GM12878 (cell line): Measurements from ENCODE around the gene HOXC9. TPM values are rescaled to one million over a fixed set of nuclear protein-coding genes. Genes with fewer than 3 reads are reported as not detected.

Experiments used
- ATAC-seq: fragments of 200-7000 bp; cut with Tn5 transposase; 3 replicates; pipeline ENCODE4 v1.9.1; 2020; ENCODE audit warnings: mild to moderate bottlenecking, moderate library complexity
- BruUV-seq: library from RNA; stranded (reverse); fragments of 400-500 nt; replicated peaks from 2 replicates; lab custom pipeline; 2021; lab: Mats Ljungman, UMichigan
- CTCF ChIA-PET: fragments of 300-600 bp; sonication (Branson Sonifier 250); formaldehyde crosslinking; extraction: SDS; loops from one replicate; lab custom pipeline; 2021; ENCODE audit warnings: inconsistent platforms; lab: Yijun Ruan, JAX
- POLR2A ChIA-PET: fragments of 350-600 bp; formaldehyde crosslinking; extraction: SDS; loops from one replicate; lab custom pipeline; 2021; ENCODE audit warnings: inconsistent platforms; lab: Charles Lee
- RAD21 ChIA-PET: fragments of 300-600 bp; sonication (Branson Sonifier 250); formaldehyde crosslinking; loops from one replicate; lab custom pipeline; 2023; ENCODE audit warnings: antibody characterized with exemption; ENCODE audit not compliant: unreplicated experiment; lab: Charles Lee
- SMC1A ChIA-PET: fragments of 300-600 bp; sonication (Branson Sonifier 250); formaldehyde crosslinking; loops from one replicate; lab custom pipeline; 2023; ENCODE audit not compliant: unreplicated experiment, uncharacterized antibody; lab: Charles Lee
- DNase-seq: peaks from one replicate; pipeline ENCODE4 v3.0.0-alpha.2; 2011; ENCODE audit warnings: low read depth, low spot score
- FAIRE-seq: peaks from 3 replicates; lab custom pipeline; 2011; peaks lifted over from hg19 to GRCh38; lab: Jason Lieb, UNC
- H2AFZ ChIP-seq: 2 replicates; pipeline ENCODE4 v1.6.0; 2011; ENCODE audit warnings: low read depth, low read length, control low read depth; ENCODE audit not compliant: control insufficient read depth
- H3K27ac ChIP-seq: 2 replicates; pipeline ENCODE4 v1.5.1; 2011; ENCODE audit warnings: control low read depth; ENCODE audit not compliant: control insufficient read depth, insufficient read depth
- H3K27me3 ChIP-seq, 2 experiments: replicated peaks in 1 of 2; 2 replicates each; pipeline versions ENCODE4 v1.6.0 to v1.6.1; 2011; ENCODE audit warnings: low read length in 1 of 2; ENCODE audit not compliant: control insufficient read depth in 2 of 2, insufficient read depth in 2 of 2
- H3K36me3 ChIP-seq, 2 experiments: 2 replicates each; pipeline ENCODE4 v1.5.1; 2011; ENCODE audit warnings: low read length in 1 of 2; ENCODE audit not compliant: control insufficient read depth in 2 of 2, insufficient read depth in 2 of 2
- H3K4me1 ChIP-seq: 2 replicates; pipeline ENCODE4 v1.6.1; 2011; ENCODE audit warnings: mild to moderate bottlenecking, low read length, moderate library complexity, mixed read lengths; ENCODE audit not compliant: control insufficient read depth, insufficient read depth
- H3K4me2 ChIP-seq: 2 replicates; pipeline ENCODE4 v1.6.0; 2011; ENCODE audit warnings: control low read depth; ENCODE audit not compliant: control insufficient read depth, insufficient read depth
- H3K4me3 ChIP-seq: fragments of 200-600 bp; sonication (generic); 2 replicates; pipeline ENCODE4 v1.5.1; 2016
- H3K79me2 ChIP-seq: 2 replicates; pipeline ENCODE4 v1.6.0; 2011; ENCODE audit warnings: low read length; ENCODE audit not compliant: control insufficient read depth, insufficient read depth
- H3K9ac ChIP-seq: 2 replicates; pipeline ENCODE4 v1.8.0; 2011; ENCODE audit warnings: low read length, control low read depth, mixed read lengths; ENCODE audit not compliant: control insufficient read depth, insufficient read depth
- H3K9me3 ChIP-seq: replicated peaks from 3 replicates; pipeline ENCODE4 v1.5.1; 2011; ENCODE audit warnings: mild to moderate bottlenecking, low read length; ENCODE audit not compliant: control insufficient read depth, insufficient read depth
- H4K20me1 ChIP-seq: 2 replicates; pipeline ENCODE4 v1.6.0; 2011; ENCODE audit not compliant: control insufficient read depth, insufficient read depth
- CTCF ChIP-seq, 3 experiments: IDR thresholded peaks in 2 of 3; conservative IDR thresholded peaks in 1 of 3; 2 replicates each; pipeline ENCODE4 v1.5.1; 2011; ENCODE audit warnings: low read depth in 3 of 3, low read length in 3 of 3, mild to moderate bottlenecking in 3 of 3, control low read depth in 2 of 3, moderate library complexity in 2 of 3, inconsistent platforms in 1 of 3, mixed read lengths in 1 of 3; ENCODE audit not compliant: control insufficient read depth in 2 of 3, insufficient read depth in 1 of 3; ENCODE audit errors: extremely low read depth in 1 of 3
- DPF2 ChIP-seq: fragments of 450-650 bp; IDR thresholded peaks from 2 replicates; pipeline ENCODE4 v1.6.1; 2017; ENCODE audit warnings: mild to moderate bottlenecking
- FOXK2 ChIP-seq: fragments of 450-650 bp; IDR thresholded peaks from 2 replicates; pipeline ENCODE4 v1.6.1; 2017; ENCODE audit warnings: mild to moderate bottlenecking, moderate library complexity
- LARP7 ChIP-seq: fragments of 450-650 bp; IDR thresholded peaks from 2 replicates; pipeline ENCODE4 v1.6.1; 2017; ENCODE audit warnings: mild to moderate bottlenecking
- POLR2AphosphoS2 ChIP-seq: IDR thresholded peaks from 2 replicates; pipeline ENCODE4 v1.6.1; 2011; ENCODE audit warnings: low read depth, mild to moderate bottlenecking, low read length, improper control_type of control experiment, moderate library complexity
- RELA ChIP-seq: fragments of 450-650 bp; IDR thresholded peaks from 2 replicates; pipeline ENCODE4 v1.8.0; 2014; ENCODE audit warnings: borderline replicate concordance; ENCODE audit not compliant: partially characterized antibody
- SP1 ChIP-seq: IDR thresholded peaks from one replicate; pipeline ENCODE4 v1.6.1; 2011; ENCODE audit warnings: low read depth, low read length
- ZNF207 ChIP-seq: fragments of 450-650 bp; IDR thresholded peaks from 2 replicates; pipeline ENCODE4 v1.6.1; 2014; ENCODE audit warnings: antibody characterized with exemption, mild to moderate bottlenecking, borderline replicate concordance
- WGBS: methylation state at CpG from one replicate; pipeline ENCODE4 v1.1.6; 2016; ENCODE audit warnings: low lambda C conversion rate; ENCODE audit not compliant: insufficient replicate concordance, insufficient coverage; ENCODE audit errors: missing lambda C conversion rate; 5-methylcytosine and 5-hydroxymethylcytosine counted together
- in situ Hi-C: fragments of 300-500 bp; cut with MboI; formaldehyde crosslinking; loops from 9 replicates; pipeline ENCODE4 v1.14.3; 2018; ENCODE audit warnings: mixed read lengths
- intact Hi-C: fragments of 100-400 bp; cut with micrococcal nuclease; formaldehyde crosslinking; loops from one replicate; pipeline ENCODE4 v1.14.2; 2022; ENCODE audit not compliant: unreplicated experiment
- polyA plus RNA-seq, 11 experiments: library from polyadenylated mRNA; depleted of rRNA in 4 of 11; unstranded in 6 of 11; stranded (reverse) in 5 of 11; fragments of >200 nt; fragmentation: Nextera tagmentation in 4 of 11; fragmentation: Illumina TruSeq in 1 of 11; extraction: Ambion mirVana in 4 of 11; extraction: Trizol in 1 of 11; gene quantifications; 1 replicate in 1 of 11; 2 replicates in 10 of 11; pipeline versions ENCODE4 v1.2.1 to v1.2.3, GENCODE V29; 2011 to 2016; ENCODE audit warnings: inconsistent platforms in 2 of 11, missing spikeins in 2 of 11, low read depth in 1 of 11
- total RNA-seq, 4 experiments: library from RNA; depleted of rRNA in 3 of 4; stranded (reverse); fragments of >200 nt in 3 of 4; fragmentation: Illumina TruSeq in 1 of 4; extraction: Trizol in 1 of 4; gene quantifications; 2 replicates each; pipeline versions ENCODE4 v1.2.1 to v1.2.3, GENCODE V29; 2013 to 2021

HOXC9 gene
- total and polyA plus RNA-seq, 10 of the 15 experiments (the other 5 are each of a cell fraction or from before 2014, with no cell fraction given) = not detected

- 0 out of 6 replicates have a peak, but pooled peaks of 1 of the 3 experiments have one; percentile 3 for TF ChIP-seq CTCF (IDR thresholded peaks at IDR 0.05 in 2 of 3, conservative IDR thresholded peaks at IDR 0.05 in 1 of 3; ENCODE audit: control insufficient read depth in 2 of 3, extremely low read depth in 1 of 3, insufficient read depth in 1 of 3, low read depth in 3 of 3, low read length in 3 of 3)
These were observed 36.8 kb downstream of the HOXC9 start (continued) for GRCh38 chr12:54036620-54037359.

GRCh38 chr12:54037360-54038283 is 37.7 kb downstream of the HOXC9 start:
- DNase-seq (no peak), FAIRE-seq (no peak)
- no TSS peak for BruUV-seq
- H3K9ac ChIP-seq = no peak overlapping the region
- no peak overlapping the region for H2AFZ ChIP-seq
- no peaks in the 10 kb centered on the region for H3K79me2 ChIP-seq
- H3K27me3 ChIP-seq = peaks cover 1 to 21% of the 10 kb centered on the region in 2 experiments
- H3K4me3 ChIP-seq = no peak overlapping the region
- RAD21 ChIA-PET = interaction anchor here (0.8 to 12.6 kb wide), 4 partner anchors 16 to 153 kb away, joined by 3 to 222 read pairs (median 12); partner anchors contain the start of genes HOXC4 and SMUG1
- 43% methylated on average over 14 of the region's 14 CpGs for WGBS
- no peak overlapping the region for H3K27ac ChIP-seq
- H3K4me2 ChIP-seq = no peak overlapping the region
- no peaks in the 10 kb centered on the region for H4K20me1 ChIP-seq
- no peaks in the 10 kb centered on the region for H3K36me3 ChIP-seq
- TF ChIP-seq ZNF207 = no peak
- TF ChIP-seq RELA = no peak
- TF ChIP-seq DPF2 = no peak
- TF ChIP-seq LARP7 = no peak
- TF ChIP-seq POLR2AphosphoS2 = no peak
- TF ChIP-seq FOXK2 = no peak
- no peak for TF ChIP-seq SP1
- TF ChIP-seq, all 136 proteins: peak for 0
- ChIA-PET CTCF (interaction anchor here (0.5 to 7.9 kb wide), 6 partner anchors 17 to 179 kb away, joined by 3 to 86 read pairs (median 4); partner anchors contain the start of gene HOXC4), SMC1A (interaction anchor here (1.0 kb wide), 2 partner anchors 15 to 164 kb away, joined by 4 read pairs; partner anchors contain the start of gene HOXC4), POLR2A (interaction anchor here (1.2 to 1.5 kb wide), 2 partner anchors 14 to 16 kb away, joined by 4 to 5 read pairs; partner anchors contain the start of gene HOXC4)
- in situ Hi-C loops = no loop called here
- no peak for ATAC-seq
- peaks cover 9% of the 10 kb centered on the region; the same call in 1 of the 2 replicates for H3K4me1 ChIP-seq
- intact Hi-C loops = no loop called here
- no peaks in the 10 kb centered on the region; the same call in 2 of the 3 replicates for H3K9me3 ChIP-seq
